ENCODE data around the gene ACO2. TPM values are rescaled to one million over a fixed set of nuclear protein-coding genes. Genes with fewer than 3 reads are reported as not detected.
"Not testable (repeated sequence)": the region's sequence is repeated elsewhere in the genome, so short reads cannot be mapped to it uniquely, and the experiment has no call there.

ACO2 gene
- total and polyA plus RNA-seq, 2 of the 4 experiments (the other 2 are of a cell fraction): 71.3 to 72.9 TPM

GRCh38 chr22:41459431-41459830, 9.5 kb upstream of the ACO2 start:
- dilution Hi-C loops (cut with HindIII; ENCODE audit: low sequenced_read_pairs, unreplicated experiment): no loop called here
- in situ Hi-C loops (cut with MboI; ENCODE audit: low sequenced_read_pairs): no loop called here
- Histone ChIP-seq H3K9ac (ENCODE audit: low read depth, low read length) (no peak overlapping the region), H3K14ac (replicated peaks; ENCODE audit: low read depth, low read length) (no peak overlapping the region), H2BK20ac (ENCODE audit: low read depth, low read length) (no peak overlapping the region), H4K8ac (ENCODE audit: low read depth in 2 of 2, low read length in 2 of 2) (no peak overlapping the region), H3K36me3 (ENCODE audit: control insufficient read depth, insufficient read depth, low read length) (peaks cover 45% of the 10 kb centered on the region), H2BK5ac (ENCODE audit: low read depth, low read length, poor library complexity, severe bottlenecking) (no peak overlapping the region), H3K4me3 (ENCODE audit: insufficient read depth, low read depth, low read length) (no peak overlapping the region), H3K9me3 (ENCODE audit: control insufficient read depth, insufficient read depth, low read length) (no peaks in the 10 kb centered on the region), H3K18ac (ENCODE audit: low read depth, low read length) (no peak overlapping the region), H4K91ac (ENCODE audit: insufficient read depth, low read depth, low read length) (no peak overlapping the region), H2AFZ (replicated peaks; ENCODE audit: low read length, poor library complexity) (no peak overlapping the region), H3K4ac (ENCODE audit: low read depth, low read length) (no peak overlapping the region), H3K4me1 (ENCODE audit: control insufficient read depth, insufficient read depth, low read length) (no peaks in the 10 kb centered on the region), H2AK9ac (replicated peaks; ENCODE audit: low read depth, low read length, poor library complexity) (no peak overlapping the region), H3K23ac (ENCODE audit: low read depth, low read length) (no peak overlapping the region), H3K79me1 (ENCODE audit: low read depth in 1 of 2, low read length in 2 of 2) (peaks cover 0 to 21% of the 10 kb centered on the region in 2 experiments; a peak in 2 of 4 replicates), H2BK120ac (ENCODE audit: low read depth, low read length) (no peak overlapping the region), H3K27me3 (ENCODE audit: control insufficient read depth, insufficient read depth, low read length) (no peaks in the 10 kb centered on the region), H3K56ac (ENCODE audit: extremely low read depth, insufficient read depth, low read length) (no peak overlapping the region), H4K5ac (ENCODE audit: low read depth, low read length) (no peak overlapping the region), H3K4me2 (ENCODE audit: low read depth, low read length) (no peak overlapping the region), H3K9me1 (ENCODE audit: insufficient read depth, low read length) (no peaks in the 10 kb centered on the region; the same call in 1 of the 2 replicates), H3K27ac (ENCODE audit: insufficient read depth, low read length) (no peak overlapping the region), H2AK5ac (ENCODE audit: low read depth, low read length) (no peak overlapping the region), H4K20me1 (ENCODE audit: insufficient read depth, low read length) (no peaks in the 10 kb centered on the region), H2BK15ac (ENCODE audit: low read depth, low read length) (no peak overlapping the region)
- WGBS, 2 experiments (ENCODE audit: extremely low coverage in 2 of 2, insufficient read length in 1 of 2): no CpG with 5 or more reads among the region's 1 CpG
- intact Hi-C loops (cut with micrococcal nuclease): no loop called here
- DNase-seq (no peak), ATAC-seq (ENCODE audit: low read depth) (no peak)
- BruUV-seq (replicated peaks): no TSS peak
- ChIA-PET POLR2A (ENCODE audit: unreplicated experiment) (no interaction called here), CTCF (no interaction called here)
- TF ChIP-seq RCOR1 (IDR thresholded peaks at IDR 0.05; ENCODE audit: insufficient replicate concordance, low read length): no peak

DNA sequence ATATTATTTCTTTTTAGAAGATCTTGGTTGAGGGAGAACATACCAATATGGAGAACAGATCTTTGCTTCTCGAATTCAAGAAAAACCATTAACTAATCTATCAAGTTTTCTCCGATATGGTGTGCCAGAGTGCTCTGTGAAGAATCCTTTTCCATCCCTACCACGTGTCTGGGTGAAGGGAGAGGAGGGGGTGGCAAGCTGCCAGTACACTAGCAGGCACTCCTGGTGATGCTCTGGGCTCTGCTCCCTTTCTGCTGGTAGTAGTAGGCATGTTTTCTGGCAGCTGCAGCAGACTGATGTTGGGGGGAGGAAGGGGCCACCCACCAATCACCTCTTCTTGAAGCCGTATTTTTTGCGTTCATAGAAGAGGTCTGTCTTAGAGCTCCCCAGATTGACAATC, 8.8 kb upstream of the ACO2 start:
- POLR2A ChIA-PET (ENCODE audit: unreplicated experiment); H3K27ac ChIP-seq (ENCODE audit: insufficient read depth, low read length); H3K4me3 ChIP-seq (ENCODE audit: insufficient read depth, low read depth, low read length); H3K27me3 ChIP-seq (ENCODE audit: control insufficient read depth, insufficient read depth, low read length); BruUV-seq (replicated peaks); H3K9ac ChIP-seq (ENCODE audit: low read depth, low read length); ATAC-seq (ENCODE audit: low read depth); H2AK5ac ChIP-seq (ENCODE audit: low read depth, low read length); dilution Hi-C loops (cut with HindIII; ENCODE audit: low sequenced_read_pairs, unreplicated experiment); H3K4ac ChIP-seq (ENCODE audit: low read depth, low read length); H3K56ac ChIP-seq (ENCODE audit: extremely low read depth, insufficient read depth, low read length); H2BK120ac ChIP-seq (ENCODE audit: low read depth, low read length); H2AFZ ChIP-seq (replicated peaks; ENCODE audit: low read length, poor library complexity); H2BK20ac ChIP-seq (ENCODE audit: low read depth, low read length); H2BK5ac ChIP-seq (ENCODE audit: low read depth, low read length, poor library complexity, severe bottlenecking); H2BK15ac ChIP-seq (ENCODE audit: low read depth, low read length); H3K9me1 ChIP-seq (ENCODE audit: insufficient read depth, low read length); H3K18ac ChIP-seq (ENCODE audit: low read depth, low read length); H4K8ac ChIP-seq (ENCODE audit: low read depth in 2 of 2, low read length in 2 of 2); DNase-seq; H2AK9ac ChIP-seq (replicated peaks; ENCODE audit: low read depth, low read length, poor library complexity); H3K23ac ChIP-seq (ENCODE audit: low read depth, low read length); H4K91ac ChIP-seq (ENCODE audit: insufficient read depth, low read depth, low read length); H4K5ac ChIP-seq (ENCODE audit: low read depth, low read length); H3K4me1 ChIP-seq (ENCODE audit: control insufficient read depth, insufficient read depth, low read length); H3K14ac ChIP-seq (replicated peaks; ENCODE audit: low read depth, low read length); CTCF ChIA-PET; in situ Hi-C loops (cut with MboI; ENCODE audit: low sequenced_read_pairs); H3K4me2 ChIP-seq (ENCODE audit: low read depth, low read length); intact Hi-C loops (cut with micrococcal nuclease); H3K9me3 ChIP-seq (ENCODE audit: control insufficient read depth, insufficient read depth, low read length); H4K20me1 ChIP-seq (ENCODE audit: insufficient read depth, low read length): not testable (repeated sequence)
- Histone ChIP-seq H3K79me1 (ENCODE audit: low read depth in 1 of 2, low read length in 2 of 2) (peaks cover 4 to 26% of the 10 kb centered on the region in 2 experiments), H3K36me3 (ENCODE audit: control insufficient read depth, insufficient read depth, low read length) (peaks cover 50% of the 10 kb centered on the region)
- WGBS, 2 experiments (ENCODE audit: extremely low coverage in 2 of 2, insufficient read length in 1 of 2): no CpG with 5 or more reads among the region's 5 CpGs
